ENCODE data around the gene PRR20G.

The PRR20G gene

GRCh38 chr3:127262533-127262932 is 25.3 kb downstream of the PRR20G start:
- no peak for DNase-seq

GRCh38 chr3:127261925-127262324 is 25.9 kb downstream of the PRR20G start:
- no peak for DNase-seq

GRCh38 chr3:127260826-127261555 is 26.9 kb downstream of the PRR20G start:
- no peak for DNase-seq

GRCh38 chr3:127260416-127260815 is 27.4 kb downstream of the PRR20G start:
- no peak for DNase-seq

GRCh38 chr3:127259882-127260281 is 28.0 kb downstream of the PRR20G start:
- no peak for DNase-seq

- no peak for DNase-seq
Observed at GRCh38 chr3:127258733-127259132, 29.1 kb downstream of the PRR20G start.

GRCh38 chr3:127257351-127257750 is 30.5 kb downstream of the PRR20G start:
- DNase-seq: no peak

- DNase-seq: no peak
Observed at GRCh38 chr3:127256733-127257271, 31.0 kb downstream of the PRR20G start.

GRCh38 chr3:127256138-127256537 is 31.7 kb downstream of the PRR20G start:
- no peak for DNase-seq

GRCh38 chr3:127255516-127255915 is 32.3 kb downstream of the PRR20G start:
- no peak for DNase-seq

- DNase-seq: no peak
Observed at GRCh38 chr3:127254730-127255129, 33.1 kb downstream of the PRR20G start.

- no peak for DNase-seq
Observed at GRCh38 chr3:127254033-127254644, 33.7 kb downstream of the PRR20G start.

- no peak for DNase-seq
Observed at GRCh38 chr3:127253491-127253890, 34.4 kb downstream of the PRR20G start.

GRCh38 chr3:127252446-127252845 is 35.4 kb downstream of the PRR20G start:
- no peak for DNase-seq

GRCh38 chr3:127250032-127250431 is 37.8 kb downstream of the PRR20G start:
- DNase-seq: no peak

GRCh38 chr3:127247292-127247691 is 40.6 kb downstream of the PRR20G start:
- DNase-seq: no peak

- DNase-seq: no peak
Observed at GRCh38 chr3:127238602-127239001, 49.2 kb downstream of the PRR20G start.

- DNase-seq: no peak
Observed at GRCh38 chr3:127237835-127238234, 50.0 kb downstream of the PRR20G start.

- DNase-seq: no peak
Observed at GRCh38 chr3:127235706-127236105, 52.1 kb downstream of the PRR20G start.

- no peak for DNase-seq
Observed at GRCh38 chr3:127234778-127235177, 53.1 kb downstream of the PRR20G start.

Measured in activated CD4-positive, CD25-positive, alpha-beta regulatory T cell (primary cell).